Activated T-helper 1 cell treated with Interleukin-2 at 50 U/mL for 16 hours (primary cell): ENCODE data around the gene ZBTB18.
"Not testable (repeated sequence)": the region's sequence is repeated elsewhere in the genome, so short reads cannot be mapped to it uniquely, and the experiment has no call there.

Experiments
- DNase-seq: peaks from one replicate; pipeline ENCODE4 v3.0.0-alpha.2; 2020; ENCODE audit warnings: low read depth

The ZBTB18 gene

GRCh38 chr1:244050835-244051444 lies at the start of gene ZBTB18:
Gene ZBTB18 (plus strand): TSS chr1:244051283. CDS start chr1:244051432, 149 bp downstream.
- no peak for DNase-seq

- DNase-seq = no peak
Measured at GRCh38 chr1:244002721-244003120, 48.4 kb upstream of the ZBTB18 start.

GRCh38 chr1:244005455-244005854 lies 45.6 kb upstream of the ZBTB18 start:
- no peak for DNase-seq

GRCh38 chr1:244006381-244006901 lies 44.6 kb upstream of the ZBTB18 start:
- no peak for DNase-seq

- no peak for DNase-seq
Measured at GRCh38 chr1:244006961-244007360, 44.1 kb upstream of the ZBTB18 start.

GRCh38 chr1:244010191-244010590 lies 40.9 kb upstream of the ZBTB18 start:
- DNase-seq = no peak

GRCh38 chr1:244010703-244011123 lies 40.4 kb upstream of the ZBTB18 start:
- no peak for DNase-seq

GRCh38 chr1:244011271-244011670 lies 39.8 kb upstream of the ZBTB18 start:
- DNase-seq = no peak

- no peak for DNase-seq
Measured at GRCh38 chr1:244011786-244012185, 39.3 kb upstream of the ZBTB18 start.

- DNase-seq = no peak
Measured at GRCh38 chr1:244012202-244012601, 38.9 kb upstream of the ZBTB18 start.

- no peak for DNase-seq
Measured at GRCh38 chr1:244013100-244013499, 38.0 kb upstream of the ZBTB18 start.

- not testable (repeated sequence) for DNase-seq
Measured at GRCh38 chr1:244014862-244015261, 36.2 kb upstream of the ZBTB18 start.

GRCh38 chr1:244019982-244020485 lies 31.0 kb upstream of the ZBTB18 start:
- DNase-seq = no peak

GRCh38 chr1:244021427-244021826 lies 29.7 kb upstream of the ZBTB18 start:
- no peak for DNase-seq

- no peak for DNase-seq
Measured at GRCh38 chr1:244022311-244022710, 28.8 kb upstream of the ZBTB18 start.

- no peak for DNase-seq
Measured at GRCh38 chr1:244022864-244023440, 28.1 kb upstream of the ZBTB18 start.

- DNase-seq = no peak
Measured at GRCh38 chr1:244027491-244028145, 23.5 kb upstream of the ZBTB18 start.

- no peak for DNase-seq
Measured at GRCh38 chr1:244028701-244029100, 22.4 kb upstream of the ZBTB18 start.

GRCh38 chr1:244029124-244029523 lies 22.0 kb upstream of the ZBTB18 start:
- no peak for DNase-seq

GRCh38 chr1:244030481-244031040 lies 20.5 kb upstream of the ZBTB18 start:
- no peak for DNase-seq

GRCh38 chr1:244035358-244035757 lies 15.7 kb upstream of the ZBTB18 start:
- DNase-seq = no peak

GRCh38 chr1:244037252-244037651 lies 13.8 kb upstream of the ZBTB18 start:
- no peak for DNase-seq
